GM13977 (cell line): Measurements from ENCODE around the gene NUP214.

Experiments used
- DNase-seq: peaks from one replicate; pipeline ENCODE4 v3.0.0; 2012; ENCODE audit warnings: low spot score
- CTCF ChIP-seq: IDR thresholded peaks from 2 replicates; pipeline ENCODE4 v1.5.1; 2012; ENCODE audit warnings: mild to moderate bottlenecking, control low read depth; ENCODE audit not compliant: insufficient read depth; ENCODE audit errors: extremely low read depth, missing control alignments
- in situ Hi-C: fragments of 300-500 bp; cut with MboI; formaldehyde crosslinking; loops from one replicate; pipeline ENCODE4 v1.12.0; 2022; ENCODE audit warnings: low sequenced_read_pairs, low pct_unique_long_range_greater_than_20kb, mixed read lengths, inconsistent platforms; ENCODE audit not compliant: unreplicated experiment

Gene NUP214

GRCh38 chr9:131234799-131235479 is 109.6 kb downstream of the NUP214 start:
- in situ Hi-C loops, result no loop called here
- DNase-seq, result no peak
- no peak for TF ChIP-seq CTCF

DNA sequence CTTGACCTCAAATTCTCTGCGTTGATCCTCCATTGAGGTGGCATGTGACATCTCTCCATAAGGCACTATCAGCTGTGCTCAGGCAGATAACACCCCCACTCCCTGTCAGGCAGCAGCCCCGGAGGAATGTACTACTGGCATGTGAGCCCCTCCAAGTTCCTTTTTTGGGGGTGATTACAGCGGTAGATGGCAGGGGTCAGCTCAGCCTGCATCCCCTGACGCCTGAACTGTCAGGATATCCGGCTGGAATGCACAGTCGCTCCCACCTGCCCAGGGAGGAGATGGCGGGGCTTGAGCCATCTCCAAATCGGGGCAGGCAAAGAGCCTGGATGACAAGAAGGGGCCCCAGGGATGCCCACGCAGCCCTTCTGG is 110.1 kb downstream of the NUP214 start:
- no peak for DNase-seq
- in situ Hi-C loops, result no loop called here
- TF ChIP-seq CTCF, result no peak

DNA sequence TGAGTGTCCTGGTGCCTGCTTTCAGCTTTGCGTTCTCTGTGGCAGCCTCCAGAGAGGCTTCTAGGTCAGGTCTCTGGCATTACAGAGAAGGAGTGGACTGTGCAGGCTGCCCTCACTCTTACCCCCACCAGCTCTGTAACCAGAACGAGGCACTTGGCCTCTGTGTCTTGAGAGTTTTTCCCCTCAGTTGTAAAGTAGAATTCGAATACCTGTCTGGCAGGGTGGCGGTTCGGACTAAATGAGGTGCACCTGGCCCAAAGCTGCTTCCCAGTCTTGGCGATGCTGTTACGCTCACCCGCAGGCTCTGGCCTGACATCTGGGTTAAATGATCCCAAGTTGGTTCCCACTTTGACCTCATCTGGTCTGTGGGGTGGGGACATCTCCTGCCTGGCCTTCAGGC is 110.8 kb downstream of the NUP214 start:
- in situ Hi-C loops, result no loop called here
- no peak for TF ChIP-seq CTCF
- DNase-seq, result no peak

DNA sequence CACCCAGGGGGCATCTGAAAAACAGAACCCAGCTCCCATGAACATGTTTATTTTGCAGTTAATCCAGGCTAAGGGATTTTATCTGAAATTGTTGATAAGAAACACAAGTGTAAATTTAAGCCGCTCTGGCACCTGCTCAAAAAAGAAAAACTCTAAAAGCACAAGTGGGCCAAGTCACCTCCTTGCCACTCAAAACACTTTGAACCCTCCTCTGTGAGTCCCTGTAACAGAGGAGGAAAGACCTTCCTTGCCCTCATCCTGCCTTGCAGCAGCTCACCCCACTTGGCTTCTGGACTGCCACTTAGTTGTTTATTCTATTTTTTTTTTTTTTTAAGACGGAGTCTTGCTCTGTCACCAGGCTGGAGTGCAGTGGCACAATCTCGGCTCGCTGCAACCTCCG is 111.4 kb downstream of the NUP214 start:
- DNase-seq, result no peak
- in situ Hi-C loops, result no loop called here
- no peak for TF ChIP-seq CTCF

DNA sequence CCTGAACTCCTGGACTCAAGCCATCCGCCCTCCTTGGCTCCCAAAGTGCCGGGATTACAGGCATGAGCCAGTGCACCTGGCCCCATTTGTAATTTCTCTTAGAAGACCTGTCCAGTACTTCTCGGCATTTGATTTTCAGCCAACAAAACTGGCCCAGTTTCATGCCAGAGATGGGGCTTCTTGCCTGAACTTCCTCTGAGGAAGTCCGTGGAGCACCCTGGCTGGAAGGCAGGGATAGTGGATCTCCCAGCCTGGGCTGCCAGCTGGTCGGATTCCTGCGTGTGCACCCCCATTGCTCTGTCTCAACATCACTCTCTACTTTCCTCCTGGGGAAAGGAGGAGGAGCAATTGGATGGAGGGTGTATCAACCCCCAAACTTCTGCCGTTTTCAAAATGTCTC is 111.9 kb downstream of the NUP214 start:
- in situ Hi-C loops, result no loop called here
- DNase-seq, result no peak

GRCh38 chr9:131237931-131238401 is 112.6 kb downstream of the NUP214 start:
- DNase-seq, result peak; percentile 81
- in situ Hi-C loops, result no loop called here
- no peak for TF ChIP-seq CTCF

More for the DNA sequence above, 111.9 kb downstream of the NUP214 start:
- TF ChIP-seq CTCF, result no peak
